ENCODE results near the gene MSL3B.
A peak's percentile ranks its signal among the peaks of the same experiment; 100 is the strongest.

Gene MSL3B

DNA sequence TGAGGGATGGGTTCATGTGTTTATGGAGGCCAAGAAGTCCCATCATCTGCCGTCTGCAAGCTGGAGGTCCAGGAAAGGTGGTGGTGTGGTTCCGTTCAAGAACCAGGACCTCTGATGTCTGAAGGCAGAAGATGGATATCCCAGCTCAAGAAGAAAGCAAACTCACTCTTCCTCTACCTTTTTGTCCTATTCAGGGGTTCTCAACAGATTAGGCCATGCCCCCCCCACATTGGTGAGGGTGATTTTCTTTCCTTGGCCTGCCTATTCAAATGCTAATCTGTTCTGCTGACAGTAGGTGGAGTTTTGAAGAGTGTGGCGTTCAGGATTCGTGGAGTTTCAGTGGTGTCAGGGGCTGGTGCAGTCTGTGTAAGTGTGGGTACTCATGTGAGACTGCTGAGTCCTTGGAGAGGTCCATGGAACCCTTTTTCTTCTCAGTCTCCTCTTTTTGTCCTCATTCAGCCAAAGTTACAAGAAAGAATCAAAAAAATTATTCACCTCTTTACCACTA is 5.9 kb downstream of the MSL3B start:
- DNase-seq (ENCODE audit: low spot score), result no peak
- TF ChIP-seq, protein P1, sequence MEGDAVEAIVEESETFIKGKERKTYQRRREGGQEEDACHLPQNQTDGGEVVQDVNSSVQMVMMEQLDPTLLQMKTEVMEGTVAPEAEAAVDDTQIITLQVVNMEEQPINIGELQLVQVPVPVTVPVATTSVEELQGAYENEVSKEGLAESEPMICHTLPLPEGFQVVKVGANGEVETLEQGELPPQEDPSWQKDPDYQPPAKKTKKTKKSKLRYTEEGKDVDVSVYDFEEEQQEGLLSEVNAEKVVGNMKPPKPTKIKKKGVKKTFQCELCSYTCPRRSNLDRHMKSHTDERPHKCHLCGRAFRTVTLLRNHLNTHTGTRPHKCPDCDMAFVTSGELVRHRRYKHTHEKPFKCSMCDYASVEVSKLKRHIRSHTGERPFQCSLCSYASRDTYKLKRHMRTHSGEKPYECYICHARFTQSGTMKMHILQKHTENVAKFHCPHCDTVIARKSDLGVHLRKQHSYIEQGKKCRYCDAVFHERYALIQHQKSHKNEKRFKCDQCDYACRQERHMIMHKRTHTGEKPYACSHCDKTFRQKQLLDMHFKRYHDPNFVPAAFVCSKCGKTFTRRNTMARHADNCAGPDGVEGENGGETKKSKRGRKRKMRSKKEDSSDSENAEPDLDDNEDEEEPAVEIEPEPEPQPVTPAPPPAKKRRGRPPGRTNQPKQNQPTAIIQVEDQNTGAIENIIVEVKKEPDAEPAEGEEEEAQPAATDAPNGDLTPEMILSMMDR (IDR thresholded peaks at IDR 0.05; ENCODE audit: extremely low read depth, missing control alignments), result no peak

GRCh38 chr2:233858331-233858730 is 9.9 kb downstream of the MSL3B start:
- DNase-seq (ENCODE audit: low spot score), result no peak
- TF ChIP-seq, protein P1 (IDR thresholded peaks at IDR 0.05; ENCODE audit: extremely low read depth, missing control alignments), result no peak

DNA sequence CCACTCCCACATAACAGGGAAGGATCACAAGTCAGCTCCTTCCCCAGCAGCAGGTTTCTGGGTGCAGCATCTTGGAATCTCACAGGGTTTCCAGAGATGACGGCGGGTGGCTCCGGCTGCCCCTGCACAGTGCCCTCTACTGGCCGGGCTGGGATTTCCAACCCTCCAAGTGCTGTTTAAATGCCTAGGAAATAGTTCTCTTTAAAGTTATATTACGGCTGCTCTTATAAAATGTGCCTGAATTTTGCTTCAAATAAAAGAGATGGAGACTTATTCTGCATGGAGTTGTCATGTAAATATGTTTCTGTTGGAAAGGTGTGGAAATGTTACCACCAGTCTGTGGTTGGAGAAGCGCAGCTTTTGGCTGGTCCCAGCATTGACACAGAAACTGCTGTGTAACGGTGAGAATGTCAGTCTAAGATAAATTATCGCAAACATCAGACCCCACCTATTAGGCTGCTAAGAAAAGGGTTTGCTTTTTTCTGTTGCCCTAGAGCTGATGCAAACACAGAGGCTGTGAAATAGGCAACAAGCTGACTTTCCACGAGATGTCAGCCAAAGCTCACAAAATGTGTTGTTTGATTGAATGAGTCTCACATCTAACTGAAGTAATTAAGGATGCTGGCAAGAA is 10.6 kb downstream of the MSL3B start:
- TF ChIP-seq, protein P1 (IDR thresholded peaks at IDR 0.05; ENCODE audit: extremely low read depth, missing control alignments), result peak; percentile 30
- DNase-seq (ENCODE audit: low spot score), result no peak

DNA sequence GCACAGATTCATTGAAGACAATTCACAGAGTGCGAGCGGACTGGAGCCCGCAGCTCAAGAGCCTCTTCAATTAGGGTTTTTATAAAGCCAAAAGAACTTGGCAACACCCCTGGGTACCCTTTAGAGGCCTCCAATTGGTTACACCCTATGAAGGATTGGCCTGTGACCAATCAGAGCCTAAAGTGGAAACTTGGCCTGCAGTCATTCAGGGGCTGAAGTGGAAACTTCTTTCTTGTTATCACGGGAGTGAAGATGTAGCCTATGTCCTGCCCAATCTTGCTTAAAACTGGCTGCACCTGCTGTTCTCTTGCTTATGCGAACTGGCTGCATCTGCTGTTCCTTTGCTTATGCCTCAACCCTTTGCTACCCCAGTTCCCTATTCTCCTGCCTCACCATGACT is 12.0 kb downstream of the MSL3B start:
- no peak for DNase-seq (ENCODE audit: low spot score)
- TF ChIP-seq, protein P1 (IDR thresholded peaks at IDR 0.05; ENCODE audit: extremely low read depth, missing control alignments), result no peak

DNA sequence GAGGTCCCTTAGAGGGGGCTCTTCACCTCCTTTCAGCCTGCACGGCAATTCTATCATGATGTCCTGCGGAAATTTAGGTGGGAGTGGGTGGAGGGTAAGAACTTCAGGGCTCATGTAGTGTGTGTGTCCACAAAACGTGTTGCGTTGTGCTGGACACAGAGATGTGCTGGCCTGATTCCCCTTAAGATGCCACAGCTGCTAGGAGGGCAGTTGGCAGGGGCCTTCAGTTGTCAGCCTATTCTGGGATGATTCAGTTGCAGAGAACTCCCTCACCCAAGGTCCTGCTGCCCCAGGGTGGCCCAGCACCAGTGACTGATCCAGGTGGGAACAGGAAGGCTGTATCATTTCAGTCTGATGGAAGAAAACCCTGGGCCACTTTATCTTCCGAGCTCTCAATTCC is 12.8 kb downstream of the MSL3B start:
- no peak for DNase-seq (ENCODE audit: low spot score)
- TF ChIP-seq, protein P1 (IDR thresholded peaks at IDR 0.05; ENCODE audit: extremely low read depth, missing control alignments), result no peak

GRCh38 chr2:233854241-233854981 is 13.8 kb downstream of the MSL3B start, which contains the start of gene HJURP:
HJURP (minus strand) TSS chr2:233854535; CDS start chr2:233854500, 35 bp downstream.
- TF ChIP-seq, protein P1 (IDR thresholded peaks at IDR 0.05; ENCODE audit: extremely low read depth, missing control alignments), result no peak
- peak; percentile 98 for DNase-seq (ENCODE audit: low spot score)

DNA sequence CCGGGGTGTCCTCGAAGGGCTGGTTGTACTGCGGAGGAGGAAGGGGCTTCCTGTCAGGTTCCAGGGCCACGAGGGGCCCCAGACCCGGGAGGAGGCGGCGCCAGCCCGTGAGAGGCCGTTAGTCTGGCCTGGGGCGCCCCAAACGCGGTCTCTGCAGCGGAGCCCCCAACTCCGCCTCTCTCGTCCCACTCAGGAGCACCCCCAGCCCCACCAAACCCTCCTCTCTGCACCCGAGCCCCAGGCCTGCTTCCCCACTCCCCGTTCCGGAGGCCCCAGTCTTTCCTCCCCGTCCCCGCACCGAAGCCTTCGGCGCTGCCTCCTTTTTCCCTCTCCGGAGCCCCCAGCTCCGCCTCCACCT is 14.3 kb downstream of the MSL3B start:
- TF ChIP-seq, protein P1 (IDR thresholded peaks at IDR 0.05; ENCODE audit: extremely low read depth, missing control alignments), result no peak

More for the DNA sequence above, 14.3 kb downstream of the MSL3B start:
- DNase-seq (ENCODE audit: low spot score), result no peak
